Measurements from ENCODE around the gene XYLT1.
"Not testable (repeated sequence)": the region's sequence is repeated elsewhere in the genome, so short reads cannot be mapped to it uniquely, and the experiment has no call there.

Gene XYLT1

DNA sequence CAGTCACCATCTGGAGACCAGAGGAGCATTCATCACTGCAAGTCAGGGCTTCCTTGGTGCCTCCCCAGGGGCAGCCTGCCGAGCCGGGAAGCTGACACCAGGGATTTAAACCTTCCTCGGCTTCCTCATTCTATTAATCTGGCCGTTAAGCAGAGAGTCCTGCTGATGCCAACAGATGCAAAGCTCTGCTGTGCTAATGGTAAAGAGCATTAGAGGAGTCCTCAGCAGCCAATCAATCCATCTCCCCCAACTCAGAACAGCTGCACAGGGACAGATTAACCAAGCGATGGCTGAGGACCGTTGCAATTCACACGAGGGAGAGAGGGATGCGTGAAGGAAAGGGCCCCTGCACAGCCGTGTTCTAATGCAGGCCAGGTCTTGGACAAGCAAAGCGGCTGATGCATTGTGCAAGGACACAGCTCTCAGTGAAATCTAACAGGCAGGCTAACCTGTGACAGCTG lies 116.6 kb downstream of the XYLT1 start:
- no peak for DNase-seq

- DNase-seq, result no peak
Observed at GRCh38 chr16:17353561-17353960, 117.2 kb downstream of the XYLT1 start.

DNA sequence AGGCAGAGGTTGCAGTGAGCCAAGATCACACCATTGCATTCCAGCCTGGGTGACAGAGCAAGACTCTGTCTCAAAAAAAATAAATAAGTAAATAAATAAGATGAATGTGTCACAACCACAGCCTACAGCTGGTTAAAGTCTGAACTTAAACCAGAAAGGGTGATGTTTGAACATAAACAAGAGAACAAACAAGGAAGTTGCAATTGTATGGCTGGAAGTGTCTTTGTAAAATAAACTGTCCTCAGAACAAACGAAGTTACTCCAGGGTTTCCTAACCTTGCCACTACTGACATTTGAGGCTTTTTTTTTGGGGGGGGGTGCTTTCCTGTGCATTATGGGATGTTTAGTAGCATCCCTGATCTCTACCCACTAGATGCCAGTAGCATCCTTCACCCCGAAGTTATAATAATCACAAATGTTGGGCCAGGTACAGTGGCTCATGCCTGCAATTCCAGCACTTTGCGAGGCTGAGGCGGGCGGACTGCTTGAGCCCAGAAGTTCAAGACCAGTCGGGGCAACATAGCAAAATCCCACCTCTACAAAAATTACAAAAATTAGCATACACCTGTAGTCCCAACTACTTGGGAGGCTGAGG lies 119.2 kb downstream of the XYLT1 start:
- no peak for DNase-seq

DNA sequence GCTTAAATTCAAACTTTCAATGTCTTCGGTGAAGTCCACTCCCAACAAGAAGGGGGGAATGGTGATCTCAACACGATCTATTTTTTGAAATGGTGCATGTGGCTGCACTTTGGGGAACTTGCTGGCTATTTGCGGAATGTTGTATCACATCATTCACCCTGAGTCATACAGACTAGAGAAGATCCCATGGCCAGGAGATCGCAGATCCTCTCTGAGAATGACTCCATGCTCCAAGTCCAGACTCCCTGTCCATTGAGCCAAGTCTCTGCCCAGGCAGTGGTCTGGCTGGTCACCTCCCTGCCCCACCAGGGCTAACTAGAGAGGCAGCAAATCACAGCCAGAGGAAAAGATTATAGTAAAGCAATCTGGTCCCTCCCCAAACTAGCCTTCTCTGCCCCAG lies 120.6 kb downstream of the XYLT1 start:
- DNase-seq, result no peak

GRCh38 chr16:17348826-17349225 lies 121.9 kb downstream of the XYLT1 start:
- DNase-seq, result no peak

DNA sequence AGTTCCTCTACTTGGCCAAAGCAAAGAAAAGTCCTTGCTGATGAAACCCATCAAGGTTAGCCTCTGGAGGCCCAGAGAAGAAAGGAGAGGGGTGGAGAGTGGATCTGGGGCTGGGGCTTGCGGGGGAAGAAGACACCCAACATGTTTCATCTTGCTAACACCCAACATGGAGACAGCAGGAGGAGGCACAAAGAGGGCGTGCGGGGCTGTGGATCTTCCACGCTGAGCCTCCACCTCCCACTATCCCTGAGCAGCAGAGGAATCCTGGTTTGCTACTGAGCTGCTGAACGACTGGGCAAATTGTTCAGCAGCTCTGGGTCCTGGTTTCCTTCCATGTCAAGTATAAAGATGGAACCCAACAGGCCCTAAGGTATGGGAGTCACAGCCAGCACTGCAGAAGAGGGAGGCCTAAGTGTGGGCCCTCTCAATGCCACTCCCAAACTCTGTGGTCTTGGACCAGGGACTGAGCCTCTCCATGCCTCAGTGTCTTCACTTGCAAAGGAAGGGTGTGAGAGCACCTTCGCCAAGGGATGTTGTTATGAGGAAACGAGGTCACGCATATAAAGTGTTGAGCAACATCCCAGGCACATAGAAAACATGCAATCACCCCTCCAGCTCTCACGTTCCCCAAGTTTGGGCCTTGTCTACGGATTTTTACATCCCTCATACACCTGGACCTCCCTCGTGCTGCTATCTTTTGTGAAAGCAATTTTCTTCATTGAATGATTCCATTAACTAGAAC lies 122.5 kb downstream of the XYLT1 start:
- no peak for DNase-seq

DNA sequence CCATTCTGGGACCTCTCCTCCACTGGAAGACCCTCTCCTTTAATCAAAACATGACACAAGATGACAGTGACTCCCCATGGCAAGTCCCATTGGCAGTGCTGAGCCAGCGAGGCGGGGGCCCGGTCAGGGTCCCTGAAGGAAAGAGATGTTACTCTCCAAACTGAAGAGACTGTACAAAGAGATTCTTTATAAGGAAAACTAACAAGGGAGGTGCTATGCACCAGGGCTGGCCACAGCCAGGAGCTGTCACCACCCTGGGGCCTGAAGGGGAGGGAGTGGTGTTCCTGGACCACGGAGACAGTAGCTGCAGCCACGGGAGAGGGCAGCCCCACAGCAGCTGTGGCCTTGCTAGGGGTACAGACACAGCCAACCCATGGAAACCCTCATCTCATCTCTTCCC lies 123.1 kb downstream of the XYLT1 start:
- no peak for DNase-seq

DNA sequence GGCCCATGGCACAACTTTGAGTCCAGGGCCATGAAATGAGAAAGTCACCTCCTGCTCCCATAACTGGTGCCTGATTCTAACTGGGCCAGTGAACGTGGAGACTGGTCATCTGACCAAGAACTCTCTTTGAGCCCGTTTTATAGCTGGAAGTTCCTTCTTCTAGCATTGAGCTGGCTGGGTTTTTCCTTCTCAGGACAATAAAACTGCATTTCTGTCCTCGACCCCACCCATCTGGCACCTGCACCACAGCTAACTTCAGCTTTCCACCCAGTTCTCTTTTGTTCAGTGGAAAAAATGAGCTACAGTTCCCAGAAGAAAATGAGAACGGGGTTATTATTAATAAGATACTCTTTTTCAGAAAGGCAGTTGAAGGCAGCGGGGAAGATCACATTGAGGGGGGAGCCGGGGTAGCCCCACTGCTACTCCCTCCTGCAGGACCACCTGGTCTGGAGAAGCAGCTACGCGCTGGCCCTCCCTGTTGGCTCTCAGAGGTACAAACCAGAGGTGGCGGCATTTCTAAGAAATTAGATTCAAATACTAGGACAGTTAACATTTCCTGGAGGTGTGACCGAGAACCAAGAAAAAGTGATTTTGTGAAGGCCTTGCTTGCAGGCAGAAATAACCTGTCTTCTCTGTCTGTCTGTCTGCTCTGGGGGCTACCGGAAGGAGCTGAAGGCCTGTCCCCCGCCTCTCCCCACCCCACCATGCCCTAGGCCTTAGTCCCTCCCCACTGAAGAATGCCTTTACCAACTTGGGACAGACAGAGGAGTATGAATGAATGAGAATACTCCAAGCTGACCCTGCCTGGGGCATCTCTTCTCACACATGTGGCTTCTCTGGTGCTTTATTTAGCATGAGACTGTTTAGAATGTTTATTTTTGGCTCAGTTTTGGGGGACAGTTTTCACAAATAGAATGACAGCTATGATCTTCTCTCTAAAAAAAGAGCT lies 123.9 kb downstream of the XYLT1 start:
- peak; percentile 45 to 54 for DNase-seq

GRCh38 chr16:17345043-17345442 lies 125.7 kb downstream of the XYLT1 start:
- peak in 1 of 2 donors; percentile 9 for DNase-seq

DNA sequence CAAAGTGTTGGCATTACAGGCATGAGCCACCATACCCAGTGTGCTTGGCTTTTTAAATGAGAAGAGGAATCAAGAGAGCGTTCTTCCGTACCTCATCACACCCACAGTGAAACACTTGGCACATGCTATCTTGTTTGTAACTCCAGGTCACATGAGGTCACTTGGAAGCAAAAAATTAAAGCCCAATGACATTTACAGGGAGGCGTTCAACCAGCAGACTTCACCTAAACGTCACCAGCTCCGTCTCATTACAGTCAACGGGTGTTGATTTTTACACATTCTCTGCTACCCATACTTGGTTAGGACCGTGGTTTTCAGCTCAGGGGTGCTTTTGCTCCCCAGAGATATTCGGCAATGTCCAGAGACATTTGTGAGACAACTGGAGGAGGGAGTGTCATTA lies 127.0 kb downstream of the XYLT1 start:
- peak in 1 of 2 donors; percentile 29 for DNase-seq

GRCh38 chr16:17343028-17343427 lies 127.7 kb downstream of the XYLT1 start:
- DNase-seq, result peak; percentile 53 to 54

GRCh38 chr16:17342031-17342430 lies 128.7 kb downstream of the XYLT1 start:
- peak in 1 of 2 donors; percentile 13 for DNase-seq

DNA sequence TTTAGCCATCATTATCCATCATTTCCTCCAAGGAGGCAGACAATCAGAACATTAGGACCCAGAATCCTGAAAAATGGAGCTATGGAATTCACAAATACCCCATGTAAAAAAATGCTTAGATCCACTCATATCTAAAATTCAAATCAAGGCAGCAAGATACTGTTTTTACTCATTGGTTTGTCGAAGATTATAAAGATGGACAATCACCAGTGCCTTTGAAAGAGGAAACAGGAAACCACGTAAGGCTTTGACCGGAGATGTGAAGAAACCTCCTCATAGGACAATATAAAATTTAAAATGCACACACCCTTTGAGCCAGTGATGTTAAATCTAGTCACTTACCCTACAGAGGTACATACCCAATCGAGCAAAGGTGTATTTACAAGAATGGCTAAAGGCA lies 130.0 kb downstream of the XYLT1 start:
- no peak for DNase-seq

- no peak for DNase-seq
Observed at GRCh38 chr16:17339764-17340541, 130.8 kb downstream of the XYLT1 start.

GRCh38 chr16:17338244-17338643 lies 132.5 kb downstream of the XYLT1 start:
- no peak for DNase-seq

- no peak for DNase-seq
Observed at GRCh38 chr16:17336530-17336900, 134.2 kb downstream of the XYLT1 start.

DNA sequence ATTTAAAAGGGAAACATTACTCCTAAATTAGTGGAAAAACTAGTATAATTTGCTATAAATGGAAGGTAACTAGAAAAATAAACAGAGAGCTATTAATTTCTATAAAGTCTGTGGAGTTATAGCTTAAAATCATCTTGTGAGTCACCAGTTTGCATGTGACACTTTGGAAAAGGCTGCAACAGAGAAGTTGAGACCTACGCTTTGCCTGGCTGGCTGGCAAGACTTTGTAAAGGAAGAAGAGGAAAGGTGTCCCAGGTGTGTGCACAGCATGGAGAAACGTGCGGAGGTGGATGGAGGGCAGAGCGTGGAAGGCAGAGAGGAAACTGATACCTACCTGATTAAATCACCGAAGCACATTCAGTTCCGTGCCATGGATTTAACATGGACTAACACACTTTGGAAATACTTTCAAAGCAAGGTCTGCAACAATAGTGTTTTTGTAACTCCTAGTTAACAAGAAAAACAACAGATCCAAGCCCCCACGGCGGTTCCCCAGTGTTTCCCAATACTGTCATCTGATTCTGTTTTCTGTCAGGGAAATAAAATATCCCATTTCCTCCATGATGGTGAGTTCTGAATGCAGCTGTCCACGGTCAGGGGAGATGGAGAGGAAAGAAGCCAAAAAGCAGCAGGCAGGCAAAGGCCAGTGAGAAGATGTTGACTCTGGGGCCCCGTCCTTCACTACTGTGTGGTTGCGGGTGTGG lies 134.8 kb downstream of the XYLT1 start:
- DNase-seq, result no peak

GRCh38 chr16:17335406-17335805 lies 135.4 kb downstream of the XYLT1 start:
- not testable (repeated sequence) for DNase-seq

GRCh38 chr16:17334096-17334495 lies 136.7 kb downstream of the XYLT1 start:
- DNase-seq, result no peak

GRCh38 chr16:17333229-17333628 lies 137.5 kb downstream of the XYLT1 start:
- no peak for DNase-seq

DNA sequence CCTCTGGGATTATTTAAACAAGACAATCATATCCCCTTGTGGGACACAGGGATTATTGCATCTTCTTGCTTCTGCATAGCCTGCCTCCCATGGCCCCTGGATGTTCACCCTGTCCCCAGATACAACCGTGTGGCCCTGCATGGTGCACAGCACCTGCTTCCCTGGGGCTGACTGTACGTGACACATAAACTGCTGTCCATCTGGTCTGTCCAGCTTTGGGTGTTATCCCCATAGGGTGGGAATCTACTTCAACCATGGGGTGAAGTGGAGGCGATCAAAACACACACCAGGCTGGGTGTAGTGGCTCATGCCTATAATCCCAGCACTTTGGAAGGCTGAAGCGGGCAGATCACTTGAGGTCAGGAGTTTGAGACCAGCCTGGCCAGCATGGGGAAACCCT lies 138.8 kb downstream of the XYLT1 start:
- no peak for DNase-seq

- DNase-seq, result no peak
Observed at GRCh38 chr16:17331071-17331607, 139.6 kb downstream of the XYLT1 start.

All from CD4-positive, alpha-beta T cell treated with Interferon alpha-2 for 1 hour (primary cell).